Measurements from ENCODE around the gene SYT7.

SYT7 gene, protein sequence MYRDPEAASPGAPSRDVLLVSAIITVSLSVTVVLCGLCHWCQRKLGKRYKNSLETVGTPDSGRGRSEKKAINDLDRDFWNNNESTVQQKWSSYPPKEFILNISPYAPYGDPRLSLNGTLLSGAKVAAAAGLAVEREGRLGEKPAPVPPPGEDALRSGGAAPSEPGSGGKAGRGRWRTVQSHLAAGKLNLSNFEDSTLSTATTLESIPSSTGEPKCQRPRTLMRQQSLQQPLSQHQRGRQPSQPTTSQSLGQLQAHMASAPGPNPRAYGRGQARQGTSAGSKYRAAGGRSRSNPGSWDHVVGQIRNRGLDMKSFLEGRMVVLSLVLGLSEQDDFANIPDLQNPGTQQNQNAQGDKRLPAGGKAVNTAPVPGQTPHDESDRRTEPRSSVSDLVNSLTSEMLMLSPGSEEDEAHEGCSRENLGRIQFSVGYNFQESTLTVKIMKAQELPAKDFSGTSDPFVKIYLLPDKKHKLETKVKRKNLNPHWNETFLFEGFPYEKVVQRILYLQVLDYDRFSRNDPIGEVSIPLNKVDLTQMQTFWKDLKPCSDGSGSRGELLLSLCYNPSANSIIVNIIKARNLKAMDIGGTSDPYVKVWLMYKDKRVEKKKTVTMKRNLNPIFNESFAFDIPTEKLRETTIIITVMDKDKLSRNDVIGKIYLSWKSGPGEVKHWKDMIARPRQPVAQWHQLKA

DNA sequence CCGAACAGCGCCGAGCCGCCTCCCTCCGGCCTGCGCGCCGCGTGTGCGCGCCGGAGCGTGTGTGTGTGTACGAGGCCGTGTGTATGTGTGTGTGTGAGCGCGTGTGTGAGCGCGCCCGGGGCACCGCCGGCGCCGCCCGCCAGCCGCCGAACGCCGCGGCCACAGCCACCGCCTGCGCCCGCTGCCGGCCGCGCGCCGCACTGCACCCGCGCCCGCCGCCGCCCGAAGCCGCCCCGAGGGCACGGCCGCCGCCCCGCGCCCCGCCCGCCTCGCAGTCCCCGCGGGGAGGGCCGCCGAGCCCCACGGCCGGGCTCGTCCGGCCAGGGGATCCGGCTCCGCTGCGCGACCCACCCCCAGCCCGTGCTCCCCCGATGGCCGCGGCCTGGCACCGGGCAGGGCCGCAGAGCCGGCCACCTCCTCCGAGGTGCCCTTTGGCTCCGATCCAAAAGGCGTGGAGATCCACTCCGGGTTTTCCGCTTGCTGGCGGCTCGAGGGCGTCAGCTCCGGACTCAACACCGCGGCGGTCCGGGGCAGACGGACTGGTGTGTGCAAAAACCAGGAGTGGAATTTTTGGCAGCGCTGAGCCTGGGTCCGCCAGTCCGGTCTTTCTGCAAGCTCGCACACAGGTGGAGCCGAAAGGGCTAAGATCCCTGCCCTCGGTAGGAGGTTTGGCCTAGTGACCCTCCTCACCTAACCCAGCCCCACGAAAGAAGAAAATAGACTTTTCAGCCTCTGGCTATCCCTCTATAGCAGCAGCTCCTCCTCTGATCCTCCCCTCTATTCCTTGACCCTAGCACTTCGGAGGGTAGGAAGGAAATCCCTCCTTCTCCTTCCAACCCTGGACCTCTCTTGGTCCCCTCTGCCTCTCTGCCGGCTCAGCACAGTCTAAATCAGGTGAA is at the start of gene SYT7:
SYT7 (minus strand) TSS at position 47 of the 899 bp plus-strand sequence. CDS start 256 bp downstream, outside the sequence.
- peak; percentile 96 for DNase-seq

- no peak for DNase-seq
These were observed 49.2 kb upstream of the SYT7 start for GRCh38 chr11:61630089-61630488.

- DNase-seq, result no peak
These were observed 48.4 kb upstream of the SYT7 start for GRCh38 chr11:61629082-61629833.

DNA sequence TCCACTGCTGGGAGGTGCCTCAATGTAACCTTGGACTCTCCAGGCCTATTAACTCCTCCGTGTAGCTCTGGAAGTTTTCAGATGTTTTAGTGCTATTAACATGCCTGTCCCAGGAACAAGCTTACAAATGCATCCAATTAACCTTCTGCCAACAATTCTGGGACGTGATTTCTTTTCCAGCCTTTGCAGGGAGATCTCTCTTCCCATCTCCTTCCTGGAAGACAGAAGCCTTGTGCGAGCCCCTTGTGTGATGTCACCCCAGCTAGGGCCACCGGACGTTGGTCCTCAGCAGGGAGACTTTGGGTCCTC is 47.7 kb upstream of the SYT7 start:
- DNase-seq, result no peak

DNA sequence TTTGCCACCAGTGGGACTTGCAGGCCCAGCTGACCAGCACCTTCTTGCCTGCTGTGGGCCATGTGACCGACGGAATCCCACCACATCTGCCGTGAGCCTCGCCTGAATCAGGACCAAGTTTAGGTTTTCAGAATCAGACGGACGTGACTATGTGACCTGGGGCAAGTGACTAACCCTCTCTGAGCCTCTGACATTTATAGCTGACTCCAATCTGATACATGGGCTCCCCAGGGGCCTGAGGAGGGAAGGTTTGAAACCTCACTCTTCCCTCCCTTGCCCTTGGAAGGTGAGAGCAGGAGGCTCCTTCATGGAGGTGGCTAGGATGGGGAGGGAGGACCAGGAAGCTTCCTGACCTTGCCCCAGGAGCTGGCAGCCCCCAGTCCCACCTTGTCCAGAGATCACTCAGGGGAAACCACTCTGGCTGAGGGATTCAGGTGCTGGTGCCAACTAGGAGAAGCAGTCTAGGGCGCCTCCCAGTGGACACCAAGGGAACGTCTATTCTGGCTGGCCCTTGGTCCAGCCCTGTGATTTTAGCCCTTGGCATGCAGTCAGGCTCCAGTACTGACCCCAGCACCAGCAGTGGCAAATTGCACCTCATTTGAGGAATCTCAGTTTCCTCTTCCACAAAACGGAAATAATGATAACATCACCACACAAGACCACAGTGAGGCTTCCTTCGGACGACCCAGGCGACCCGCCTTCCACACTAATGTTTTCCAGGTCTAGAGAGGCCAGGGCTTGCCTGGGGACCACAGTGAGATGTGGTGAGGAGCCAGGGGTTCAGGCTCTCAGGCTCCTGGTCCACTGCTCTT is 47.2 kb upstream of the SYT7 start:
- peak; percentile 55 for DNase-seq

- DNase-seq, result no peak
These were observed 45.9 kb upstream of the SYT7 start for GRCh38 chr11:61626580-61627380.

- DNase-seq, result no peak
These were observed 44.6 kb upstream of the SYT7 start for GRCh38 chr11:61625525-61625924.

DNA sequence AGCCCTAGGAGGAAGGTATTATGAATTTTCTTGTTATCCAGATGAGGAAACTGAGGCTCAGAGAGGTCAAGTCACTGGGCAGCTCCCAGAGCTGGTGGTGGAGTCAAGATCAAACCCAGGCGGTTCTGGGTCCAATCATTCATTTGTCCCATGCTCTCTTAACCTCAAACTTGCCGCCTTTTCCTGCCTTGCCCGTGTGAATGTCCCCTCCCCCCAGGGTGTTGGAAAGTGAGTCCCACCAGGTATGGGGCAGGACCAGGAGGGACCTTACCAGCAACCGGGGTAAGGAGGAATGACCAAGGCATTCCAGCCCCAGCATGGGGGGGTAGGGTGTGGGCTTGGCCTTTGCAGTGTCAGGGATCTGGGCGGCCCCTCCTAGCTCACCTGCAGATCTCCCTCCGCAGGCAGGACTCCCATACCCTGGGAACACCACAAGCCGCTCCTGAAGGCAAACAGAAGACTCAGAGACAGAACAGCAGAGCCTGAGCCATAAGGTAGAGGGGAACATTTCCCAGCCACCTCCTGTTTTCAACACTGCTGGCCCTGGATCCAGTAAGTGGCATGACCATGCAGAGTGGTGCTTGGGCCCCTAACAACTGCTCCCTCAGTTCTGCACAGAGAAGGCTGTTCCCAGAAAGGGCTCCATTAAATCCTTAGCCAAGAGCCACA is 41.2 kb upstream of the SYT7 start:
- no peak for DNase-seq

- DNase-seq, result peak; percentile 55
These were observed 38.8 kb upstream of the SYT7 start for GRCh38 chr11:61619471-61620226.

DNA sequence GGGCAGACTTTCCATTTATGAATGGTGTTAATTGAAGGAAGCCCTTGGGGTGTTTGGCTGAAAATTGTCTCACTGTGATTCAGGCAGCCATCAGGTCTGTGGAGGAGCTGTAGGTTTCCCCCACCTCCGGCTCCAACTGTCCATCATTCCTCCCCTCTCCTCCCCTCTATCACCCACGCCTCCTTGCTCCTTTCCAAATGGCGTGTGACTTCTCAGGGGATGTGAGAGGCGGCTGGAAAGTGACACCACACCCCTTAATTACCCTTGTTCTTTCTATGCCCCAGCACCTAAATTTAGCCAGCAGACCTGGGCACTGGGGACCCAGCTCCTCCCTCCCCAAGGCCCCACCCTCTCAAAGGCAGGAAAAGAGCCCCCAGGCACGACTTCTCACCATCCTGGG is 38.1 kb upstream of the SYT7 start:
- peak; percentile 40 for DNase-seq

- no peak for DNase-seq
These were observed 36.6 kb upstream of the SYT7 start for GRCh38 chr11:61617515-61617914.

DNA sequence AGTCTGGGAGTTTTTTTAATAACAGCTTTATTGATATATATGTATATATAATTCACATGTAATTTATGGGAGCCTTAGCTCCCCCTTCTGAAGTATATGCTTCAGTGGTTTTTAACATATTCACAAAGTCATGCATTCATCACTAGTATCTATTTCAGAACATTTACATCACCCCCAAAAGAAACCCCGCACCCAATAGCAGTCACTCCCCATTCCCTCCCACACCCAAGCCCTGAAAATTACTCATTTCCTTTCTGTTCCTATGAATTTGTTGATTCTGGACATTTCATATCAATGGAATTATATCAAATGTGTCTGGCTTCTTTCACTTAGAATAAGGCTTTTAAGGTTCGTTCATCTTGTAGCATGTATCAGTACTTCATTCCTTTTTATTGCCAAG is 35.6 kb upstream of the SYT7 start:
- DNase-seq, result peak; percentile 71

DNA sequence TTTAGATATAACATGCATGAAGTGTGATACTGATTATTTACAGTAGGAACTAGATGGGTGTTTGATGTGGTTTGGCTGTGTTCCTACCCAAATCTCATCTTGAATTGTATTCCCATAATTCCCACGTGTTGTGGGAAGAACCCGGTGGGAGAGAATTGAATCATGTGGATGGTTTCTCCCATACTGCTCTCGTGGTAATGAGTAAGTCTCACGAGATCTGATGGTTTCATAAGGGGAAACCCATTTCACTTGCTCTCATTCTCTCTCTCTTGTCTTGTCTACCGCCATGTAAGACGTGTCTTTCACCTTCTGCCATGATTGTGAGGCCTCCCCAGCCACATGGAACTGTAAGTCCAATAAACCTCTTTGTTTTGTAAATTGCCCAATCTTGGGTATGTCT is 33.9 kb upstream of the SYT7 start:
- DNase-seq, result peak; percentile 76

GRCh38 chr11:61613870-61614269 is 33.0 kb upstream of the SYT7 start:
- DNase-seq, result no peak

- DNase-seq, result no peak
These were observed 32.2 kb upstream of the SYT7 start for GRCh38 chr11:61613051-61613450.

GRCh38 chr11:61611309-61611708 is 30.4 kb upstream of the SYT7 start:
- no peak for DNase-seq

DNA sequence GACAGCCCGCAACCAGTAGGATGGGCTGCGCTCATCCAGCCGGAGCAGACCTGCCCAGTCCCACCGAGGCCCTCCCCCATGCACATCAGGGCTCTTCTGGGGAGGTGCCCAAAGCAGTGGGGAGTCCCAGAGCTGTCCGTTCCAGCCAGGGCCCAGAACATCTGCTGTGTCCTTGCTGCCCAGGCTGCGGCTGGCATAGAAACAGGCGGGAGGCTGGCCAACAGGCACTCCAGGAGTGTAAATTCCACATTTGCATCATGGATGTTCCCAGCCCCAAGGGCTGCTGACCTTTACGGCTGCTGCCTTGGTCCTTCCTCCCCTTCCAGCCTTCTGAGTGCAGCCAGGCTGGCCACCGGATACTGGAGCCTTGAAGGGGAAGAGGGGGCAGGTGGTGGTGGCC is 30.0 kb upstream of the SYT7 start:
- no peak for DNase-seq

- DNase-seq, result peak; percentile 22
These were observed 29.1 kb upstream of the SYT7 start for GRCh38 chr11:61609980-61610366.
